HepG2 (cell line): Measurements from ENCODE around the gene PSMC3IP. TPM values are rescaled to one million over a fixed set of nuclear protein-coding genes. Genes with fewer than 3 reads are reported as not detected.

Experiments
- ARID5B ChIP-seq: IDR thresholded peaks from 2 replicates; pipeline ENCODE4 v1.4.0; 2020; ENCODE audit warnings: mild to moderate bottlenecking, missing genetic modification reagents
- CC2D1A ChIP-seq: sonication (generic); formaldehyde crosslinking; IDR thresholded peaks from 2 replicates; pipeline ENCODE4 v1.8.1; 2023; ENCODE audit warnings: mild to moderate bottlenecking, missing genetic modification reagents
- HMG20B ChIP-seq: conservative IDR thresholded peaks from 2 replicates; pipeline ENCODE4 v1.6.1; 2016; ENCODE audit warnings: missing genetic modification reagents, missing compliant biosample characterization
- HMGXB3 ChIP-seq: sonication (generic); formaldehyde crosslinking; IDR thresholded peaks from 2 replicates; pipeline ENCODE4 v1.4.0; 2020; ENCODE audit warnings: missing genetic modification reagents, borderline replicate concordance
- MTA3 ChIP-seq: sonication (generic); formaldehyde crosslinking; IDR thresholded peaks from 2 replicates; pipeline ENCODE4 v1.4.0; 2020; ENCODE audit warnings: missing genetic modification reagents
- NFAT5 ChIP-seq: sonication (generic); formaldehyde crosslinking; IDR thresholded peaks from 2 replicates; pipeline ENCODE4 v1.4.0; 2020; ENCODE audit warnings: missing genetic modification reagents
- SOX6 ChIP-seq, 2 experiments: fragments of 450-650 bp in 1 of 2; sonication (generic) in 1 of 2; formaldehyde crosslinking in 1 of 2; IDR thresholded peaks; 2 replicates each; pipeline versions ENCODE4 v1.4.0 to v1.6.1; 2017 to 2020; ENCODE audit warnings: antibody characterized with exemption in 1 of 2, mild to moderate bottlenecking in 1 of 2, missing genetic modification reagents in 1 of 2
- ZBTB34 ChIP-seq: sonication (generic); formaldehyde crosslinking; IDR thresholded peaks from 2 replicates; pipeline ENCODE4 v1.8.0; 2022; ENCODE audit warnings: mild to moderate bottlenecking, missing genetic modification reagents
- ZFX ChIP-seq: sonication (generic); formaldehyde crosslinking; IDR thresholded peaks from 2 replicates; pipeline ENCODE4 v1.4.0; 2020; ENCODE audit warnings: mild to moderate bottlenecking, low read depth, missing genetic modification reagents, moderate library complexity
- ZNF333 ChIP-seq: sonication (generic); formaldehyde crosslinking; IDR thresholded peaks from 2 replicates; pipeline ENCODE4 v1.4.0; 2020; ENCODE audit warnings: mild to moderate bottlenecking, missing genetic modification reagents, borderline replicate concordance
- ZNF660 ChIP-seq: sonication (generic); formaldehyde crosslinking; IDR thresholded peaks from 2 replicates; pipeline ENCODE4 v1.5.1; 2020; ENCODE audit warnings: mild to moderate bottlenecking, low read depth, missing genetic modification reagents, borderline replicate concordance
- polyA plus RNA-seq, 8 experiments: library from polyadenylated mRNA; depleted of rRNA in 3 of 8; stranded (reverse) in 7 of 8; unstranded in 1 of 8; fragments of >200 nt; fragmentation: Illumina TruSeq in 4 of 8; extraction: Trizol in 4 of 8; gene quantifications; 2 replicates each; pipeline versions ENCODE4 v1.2.1 to v1.2.3, GENCODE V29; 2011 to 2016; ENCODE audit warnings: low read depth in 4 of 8, missing spikeins in 1 of 8, mixed read lengths in 1 of 8; ENCODE audit not compliant: insufficient read depth in 1 of 8
- total RNA-seq, 5 experiments: library from RNA; depleted of rRNA; stranded (reverse); fragments of >200 nt; fragmentation: Illumina TruSeq; extraction: Trizol; gene quantifications; 2 replicates each; pipeline ENCODE4 v1.2.3, GENCODE V29; 2016; ENCODE audit warnings: low read depth in 1 of 5

The PSMC3IP gene
- total and polyA plus RNA-seq, 2 of the 13 experiments (the other 11 are each of a cell fraction or from before 2014, with no cell fraction given): 6.5 to 22.4 TPM

- TF ChIP-seq NFAT5 (peak; percentile 84; the same call in 1 of the 2 replicates), ZBTB34 (CRISPR knock-in tag) (no peak), MTA3 (CRISPR knock-in tag) (no peak), ARID5B (CRISPR knock-in tag) (peak; percentile 77), ZFX (CRISPR knock-in tag) (peak; percentile 98), HMGXB3 (CRISPR knock-in tag) (peak; percentile 88), SOX6 (IDR thresholded peaks at IDR 0.05) (no peak), SOX6 (CRISPR knock-in tag; IDR thresholded peaks at IDR 0.05) (peak; percentile 70), CC2D1A (CRISPR knock-in tag) (no peak), ZNF333 (CRISPR knock-in tag) (no peak; the same call in 1 of the 2 replicates), HMG20B (0 out of 2 replicates have a peak, but pooled peaks have one; percentile 20), ZNF660 (CRISPR knock-in tag) (0 out of 2 replicates have a peak, but pooled peaks have one; percentile 32)
These were observed 23.0 kb downstream of the PSMC3IP start (continued) for GRCh38 chr17:42554250-42555121.
